GM20431 (cell line): Measurements from ENCODE around the gene KRTAP10-4.
"Not testable (repeated sequence)": the region's sequence is repeated elsewhere in the genome, so short reads cannot be mapped to it uniquely, and the experiment has no call there.

ENCODE experiments used
- in situ Hi-C: fragments of 300-500 bp; cut with MseI, MboI; formaldehyde crosslinking; loops from one replicate; pipeline ENCODE4 v1.15.0; 2020; ENCODE audit warnings: low sequenced_read_pairs; ENCODE audit not compliant: unreplicated experiment

Gene KRTAP10-4

GRCh38 chr21:44573630-44574456 lies at the start of gene KRTAP10-4:
TSS of gene KRTAP10-4 (plus strand) at chr21:44573729. CDS start at chr21:44573759, 30 bp downstream.
- in situ Hi-C loops, result not testable (repeated sequence)

- in situ Hi-C loops, result no loop called here
These were observed 48.8 kb upstream of the KRTAP10-4 start for GRCh38 chr21:44524414-44525371.

- in situ Hi-C loops, result no loop called here
These were observed 48.0 kb upstream of the KRTAP10-4 start for GRCh38 chr21:44525391-44526095.

GRCh38 chr21:44526096-44526997 lies 47.2 kb upstream of the KRTAP10-4 start:
- in situ Hi-C loops, result no loop called here

GRCh38 chr21:44527156-44527982 lies 46.2 kb upstream of the KRTAP10-4 start:
- in situ Hi-C loops, result no loop called here

- in situ Hi-C loops, result no loop called here
These were observed 45.4 kb upstream of the KRTAP10-4 start for GRCh38 chr21:44527983-44528633.

GRCh38 chr21:44528634-44528995 lies 44.9 kb upstream of the KRTAP10-4 start:
- in situ Hi-C loops, result no loop called here

GRCh38 chr21:44529011-44529421 lies 44.5 kb upstream of the KRTAP10-4 start:
- in situ Hi-C loops, result no loop called here

- in situ Hi-C loops, result no loop called here
These were observed 43.9 kb upstream of the KRTAP10-4 start for GRCh38 chr21:44529503-44530125.

- in situ Hi-C loops, result no loop called here
These were observed 43.2 kb upstream of the KRTAP10-4 start for GRCh38 chr21:44530221-44530902.

- in situ Hi-C loops, result no loop called here
These were observed 42.5 kb upstream of the KRTAP10-4 start for GRCh38 chr21:44530903-44531605.

- in situ Hi-C loops, result no loop called here
These were observed 41.6 kb upstream of the KRTAP10-4 start for GRCh38 chr21:44531606-44532564.

GRCh38 chr21:44532712-44533111 lies 40.8 kb upstream of the KRTAP10-4 start:
- in situ Hi-C loops, result no loop called here

- in situ Hi-C loops, result no loop called here
These were observed 40.2 kb upstream of the KRTAP10-4 start for GRCh38 chr21:44533121-44533890.
